Right lung (tissue), 5 donors: Measurements from ENCODE around the gene SNX33. TPM values are rescaled to one million over a fixed set of nuclear protein-coding genes. Genes with fewer than 3 reads are reported as not detected.

Experiments
- DNase-seq, 2 donors: peaks; one replicate each; pipeline ENCODE4 v3.0.0-alpha.2; 2013
- polyA plus RNA-seq, 5 donors: library from polyadenylated mRNA; unstranded; fragments of 120-200 nt; gene quantifications; one replicate each; pipeline versions ENCODE4 v1.2.1 to v1.2.3, GENCODE V29; 2013; ENCODE audit warnings: inconsistent platforms in 1 of 5, low replicate concordance in 1 of 5; ENCODE audit not compliant: insufficient read length in 5 of 5, insufficient read depth in 1 of 5

The SNX33 gene
- polyA plus RNA-seq, 5 donors = 19.2 to 25.1 (median 21.9) TPM

DNA sequence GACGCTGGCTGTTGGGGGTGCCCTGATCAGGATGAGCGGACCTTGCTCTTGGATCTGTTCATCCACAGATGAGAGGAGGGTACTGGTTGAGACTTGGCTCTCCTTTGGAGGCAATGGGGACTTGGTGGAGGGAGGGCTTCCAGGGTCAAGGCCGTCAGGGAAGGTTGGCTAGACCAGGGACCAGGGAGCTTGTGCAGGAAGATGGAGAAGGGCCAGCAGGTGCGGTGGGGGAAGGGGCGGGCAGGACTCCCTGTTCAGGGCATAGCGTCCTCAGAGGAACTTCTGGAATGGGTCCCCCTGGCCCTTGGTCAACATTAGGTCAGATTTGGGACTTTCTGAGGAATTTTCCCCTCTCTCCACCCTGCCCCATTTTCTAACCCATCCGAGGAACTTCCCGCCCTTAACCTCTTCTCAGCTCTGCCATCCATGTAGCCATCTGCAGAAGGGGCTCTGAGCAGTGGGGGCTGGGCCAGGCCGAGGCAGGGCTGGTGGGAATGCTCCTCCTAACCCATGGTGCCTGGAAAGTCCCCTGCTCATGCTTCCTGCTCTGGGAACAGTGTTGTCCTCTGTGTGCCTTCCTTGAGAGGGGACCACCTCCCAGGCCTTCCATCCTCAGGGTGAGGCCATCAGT lies 11.5 kb downstream of the SNX33 start:
- DNase-seq = no peak

DNA sequence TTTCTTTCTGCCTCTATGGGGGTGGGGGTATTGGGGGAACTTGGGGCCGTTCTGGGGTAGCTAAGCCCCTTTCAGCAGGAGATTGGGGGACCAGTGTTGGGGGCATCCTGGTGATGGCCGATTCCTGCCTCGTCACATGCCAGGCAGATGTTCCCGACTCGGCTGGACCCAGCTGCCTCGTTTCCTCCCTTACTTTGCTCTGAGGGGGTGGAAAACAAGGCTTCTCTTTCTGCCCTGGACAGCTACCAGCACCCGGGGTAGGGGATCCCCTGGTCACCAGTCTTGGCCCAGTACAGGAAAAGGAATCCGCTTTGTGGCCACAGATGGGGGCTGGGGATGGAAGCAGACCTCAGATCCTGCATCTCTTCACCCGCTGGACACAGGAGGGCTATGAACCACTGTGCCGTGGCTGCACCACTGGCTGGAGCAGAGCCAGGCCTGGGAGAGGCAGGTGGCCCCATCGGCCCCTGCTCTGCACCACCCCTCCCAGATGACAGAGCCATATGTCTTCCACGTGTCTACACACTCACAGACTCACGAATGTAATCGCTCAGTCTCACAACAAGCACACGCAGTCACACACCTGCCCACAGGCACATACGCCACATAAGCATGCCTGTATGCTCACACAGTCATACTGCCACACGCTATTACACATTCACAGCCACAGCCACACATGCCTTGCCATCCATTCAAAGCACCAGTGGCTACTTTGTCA lies 12.4 kb downstream of the SNX33 start:
- no peak for DNase-seq

DNA sequence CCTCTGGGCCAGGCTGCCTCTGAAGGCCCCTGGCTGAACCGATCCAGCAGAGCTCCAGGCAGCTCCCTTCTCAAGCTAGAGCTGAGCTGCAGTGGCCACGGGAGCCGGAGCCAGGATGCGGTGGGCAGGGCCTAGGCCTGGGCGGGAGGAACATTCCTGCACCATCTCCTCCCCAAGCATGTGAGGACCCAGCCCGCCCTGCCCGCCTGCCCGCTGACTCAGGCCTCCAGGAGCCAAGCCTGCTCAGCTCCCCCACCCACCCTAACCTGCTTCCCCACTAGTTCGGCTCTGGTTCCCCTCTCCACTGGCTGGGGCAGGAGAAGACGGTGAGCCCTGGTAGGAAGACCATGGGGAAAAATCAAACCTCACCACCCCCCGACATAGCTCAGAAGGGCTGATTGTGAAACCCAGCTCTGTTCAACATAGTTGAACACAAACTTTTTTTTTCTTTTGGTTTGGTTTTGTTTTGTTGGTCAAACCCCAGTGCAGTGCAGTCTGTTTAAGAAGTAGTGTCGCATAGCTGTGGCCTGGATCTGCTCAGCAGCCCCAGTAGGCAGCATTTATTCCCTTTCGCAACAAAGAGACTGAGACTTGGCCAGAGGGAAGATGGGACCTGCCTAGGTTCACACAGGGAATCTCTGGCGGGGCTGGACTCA lies 13.5 kb downstream of the SNX33 start:
- DNase-seq = peak; percentile 60

DNA sequence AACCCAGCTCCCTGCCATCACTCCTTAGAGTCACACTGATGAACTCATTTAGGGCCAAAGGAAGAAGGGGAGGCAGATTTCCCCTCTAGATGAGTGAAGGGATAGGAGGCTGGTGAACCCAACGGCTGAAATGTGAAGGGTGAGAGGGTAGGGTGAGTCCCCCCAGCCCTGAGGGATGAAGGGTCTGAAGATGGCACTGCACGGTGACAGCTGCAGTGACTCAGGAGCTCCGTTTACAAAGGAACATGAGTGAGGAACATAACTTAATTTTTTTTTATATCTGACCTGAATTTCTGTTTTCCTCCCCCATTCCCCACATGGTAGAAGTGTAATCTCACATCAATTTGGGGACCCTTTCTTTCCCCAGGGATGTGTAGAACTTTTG lies 14.0 kb downstream of the SNX33 start:
- DNase-seq = no peak

DNA sequence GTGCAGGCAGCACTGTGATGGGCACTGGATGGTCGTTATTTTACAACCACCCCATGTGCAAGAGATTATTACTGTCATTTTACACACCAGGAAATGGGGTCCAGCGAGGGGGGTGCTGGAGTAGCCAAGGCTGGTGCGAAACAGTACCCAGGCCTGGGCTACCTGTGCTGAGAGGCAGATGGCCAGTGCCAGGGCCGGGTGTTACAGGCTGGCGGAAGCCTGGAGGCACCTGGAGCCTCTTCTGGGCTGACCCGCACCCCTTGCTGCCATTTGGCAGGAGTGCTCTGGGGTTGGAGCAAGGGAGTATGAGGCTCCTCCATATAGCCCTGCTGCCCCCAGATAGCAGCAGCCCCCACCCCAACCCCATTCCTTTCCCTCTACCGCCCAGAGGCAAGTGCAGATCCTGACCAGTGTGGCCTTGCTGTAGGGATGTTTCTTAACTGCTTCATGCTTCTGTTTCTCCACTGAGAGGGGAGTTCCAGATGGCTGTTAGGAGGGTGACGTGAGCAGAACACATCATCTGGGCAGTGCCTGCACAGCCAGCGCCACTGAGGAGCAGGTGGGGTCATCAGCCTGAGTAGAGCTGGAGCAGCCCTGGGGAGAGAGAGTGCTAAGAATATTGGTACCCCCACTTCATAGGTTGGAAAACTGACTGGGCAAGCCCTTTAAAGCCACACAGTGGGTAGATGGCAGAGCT lies 15.3 kb downstream of the SNX33 start:
- DNase-seq = no peak

DNA sequence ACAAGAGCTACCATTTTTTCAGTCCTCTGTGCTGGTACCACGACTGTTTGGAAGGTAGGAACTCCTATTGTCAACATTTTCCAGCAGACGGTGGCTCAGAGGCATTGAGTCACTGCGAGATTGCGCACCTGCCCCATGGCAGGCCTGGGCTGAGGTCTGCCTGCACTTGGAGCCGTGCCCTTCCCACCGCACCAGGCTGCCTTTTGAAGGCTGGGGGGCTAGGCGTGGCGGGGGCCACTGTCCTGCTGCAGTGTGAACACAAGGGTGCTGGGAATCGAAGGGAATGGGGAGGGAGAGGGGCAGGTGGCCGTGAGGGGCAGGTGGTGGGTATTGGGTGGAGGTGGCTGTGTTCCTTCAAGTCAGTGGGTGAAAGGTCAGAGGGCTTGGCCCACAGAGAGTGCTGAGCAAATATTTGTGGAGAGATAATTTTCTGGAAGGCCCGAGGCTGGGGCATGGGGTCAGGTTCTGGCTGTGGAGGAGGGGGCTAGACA lies 16.3 kb downstream of the SNX33 start:
- no peak for DNase-seq

DNA sequence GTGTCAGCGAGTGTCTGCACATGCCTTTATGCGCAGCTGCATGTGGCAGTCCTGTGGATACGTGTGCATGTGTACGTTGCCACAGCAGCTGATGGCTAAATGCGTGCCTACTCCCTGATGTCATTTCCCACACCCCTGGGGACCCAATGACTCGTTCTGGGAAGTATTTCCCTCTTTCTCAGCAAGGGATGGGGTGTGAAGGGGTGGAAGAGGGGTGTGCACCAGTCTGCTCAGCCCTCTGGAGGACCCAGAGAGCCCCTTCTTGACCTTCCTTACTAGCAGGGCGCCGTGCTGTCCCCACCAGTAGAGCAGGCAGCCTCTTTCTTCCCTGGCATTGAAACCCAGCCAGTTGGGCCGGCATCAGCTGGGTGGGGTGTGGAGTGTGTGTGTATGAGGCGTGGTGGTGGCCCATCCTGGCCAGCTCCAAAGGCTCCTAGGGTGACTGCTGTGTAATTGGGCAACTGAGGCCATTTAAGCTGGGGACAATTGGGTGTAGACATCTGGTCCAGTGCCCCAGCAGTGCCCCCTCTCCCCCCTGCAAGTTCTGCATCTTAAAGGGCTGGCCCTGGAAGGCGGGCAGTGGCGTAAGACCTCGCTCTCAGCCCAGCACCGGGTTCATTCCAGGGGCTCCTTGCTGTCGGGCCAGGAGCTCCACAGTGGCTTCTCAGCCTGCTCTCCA lies 19.2 kb downstream of the SNX33 start:
- DNase-seq = no peak

DNA sequence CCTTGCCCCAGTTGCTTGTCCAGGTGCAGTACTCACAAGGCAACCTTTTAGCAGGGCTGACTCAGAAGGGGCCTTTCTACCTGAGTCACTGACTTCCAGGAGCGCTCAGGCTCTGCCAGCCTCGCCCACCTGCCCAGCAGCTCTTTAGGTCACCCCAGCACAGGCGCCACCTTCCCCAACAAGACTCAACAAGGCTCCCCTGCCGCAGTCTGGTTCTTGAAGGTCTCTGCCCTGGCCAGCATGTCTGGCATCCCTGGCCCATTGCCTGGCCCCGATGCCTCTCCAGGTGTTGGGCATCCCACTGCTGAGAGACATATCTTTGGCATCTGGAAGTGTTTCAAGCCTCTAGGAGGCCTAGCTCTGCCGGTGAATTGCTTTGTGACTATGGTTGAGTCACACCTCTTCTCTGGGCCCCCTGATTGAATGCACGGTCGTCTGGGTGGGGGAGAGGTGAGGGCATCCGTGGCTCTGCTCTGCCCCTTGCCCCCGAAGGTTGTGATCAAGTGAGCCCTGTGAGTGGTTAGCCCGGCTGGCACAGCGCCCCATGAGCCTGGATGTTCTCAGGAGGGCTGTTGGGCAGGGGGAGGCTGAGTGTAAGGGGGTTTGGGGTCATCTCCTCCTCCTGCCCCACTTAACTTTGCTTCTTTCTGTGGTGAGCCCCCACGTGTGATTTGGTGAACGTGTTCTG lies 21.6 kb downstream of the SNX33 start:
- no peak for DNase-seq

DNA sequence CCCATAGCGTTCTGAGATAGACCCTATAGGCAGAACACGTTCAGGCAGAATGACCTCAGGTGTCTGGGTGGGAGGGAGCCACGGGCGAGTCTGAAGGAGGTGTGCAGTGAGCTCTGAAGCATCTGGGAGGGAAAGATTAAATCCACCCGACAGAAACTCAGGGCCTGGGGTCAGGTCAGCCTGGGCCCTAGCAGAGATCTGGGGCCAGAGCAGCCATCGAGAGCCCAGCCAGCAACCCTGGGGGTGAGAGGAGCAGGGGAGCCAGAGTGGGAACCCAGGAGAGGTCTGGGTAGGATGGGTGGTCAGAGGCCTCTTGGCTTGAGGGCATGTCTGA lies 22.1 kb downstream of the SNX33 start:
- no peak for DNase-seq

DNA sequence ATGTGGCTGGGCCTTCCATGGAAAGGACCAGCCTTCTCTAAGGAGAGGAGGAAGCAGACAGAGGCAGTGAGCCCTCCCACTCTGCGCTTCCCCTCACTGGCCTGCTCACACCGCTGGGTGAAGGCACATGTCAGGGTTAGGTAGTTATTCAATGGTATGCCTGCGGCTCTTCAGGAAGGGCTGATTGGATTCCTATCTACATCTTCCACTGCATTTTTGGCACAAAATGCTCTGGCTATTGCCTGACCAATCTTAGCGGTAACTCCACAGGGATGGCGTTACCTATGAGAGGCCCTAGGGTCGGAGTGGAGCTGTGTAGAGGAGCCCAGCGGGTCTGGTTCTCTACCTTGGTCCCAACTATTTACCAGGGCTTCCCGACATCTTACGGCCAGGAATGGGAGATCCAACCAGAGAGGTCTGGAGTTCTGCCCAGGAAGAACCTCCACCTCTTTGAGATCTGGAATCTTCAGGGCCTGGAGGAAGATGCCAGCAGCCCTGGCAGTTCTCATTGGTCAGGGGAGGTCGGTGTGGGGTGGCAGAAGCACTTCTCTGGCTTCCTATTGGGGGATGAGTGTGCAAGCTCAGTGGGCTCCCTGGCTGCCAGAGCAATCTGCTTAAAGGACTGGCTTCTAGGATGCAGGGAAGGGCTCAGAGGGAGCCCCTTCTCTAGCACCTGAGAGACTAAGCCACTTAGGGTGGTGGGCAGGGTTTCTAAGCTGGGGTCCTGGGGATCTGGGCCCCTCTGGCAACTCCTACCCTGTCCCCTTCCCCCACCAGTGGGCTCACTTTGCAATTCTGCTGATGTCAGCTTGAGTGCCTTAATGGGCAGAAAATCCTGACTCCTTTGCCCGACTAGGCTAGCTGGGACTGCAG lies 24.3 kb downstream of the SNX33 start:
- DNase-seq = no peak

DNA sequence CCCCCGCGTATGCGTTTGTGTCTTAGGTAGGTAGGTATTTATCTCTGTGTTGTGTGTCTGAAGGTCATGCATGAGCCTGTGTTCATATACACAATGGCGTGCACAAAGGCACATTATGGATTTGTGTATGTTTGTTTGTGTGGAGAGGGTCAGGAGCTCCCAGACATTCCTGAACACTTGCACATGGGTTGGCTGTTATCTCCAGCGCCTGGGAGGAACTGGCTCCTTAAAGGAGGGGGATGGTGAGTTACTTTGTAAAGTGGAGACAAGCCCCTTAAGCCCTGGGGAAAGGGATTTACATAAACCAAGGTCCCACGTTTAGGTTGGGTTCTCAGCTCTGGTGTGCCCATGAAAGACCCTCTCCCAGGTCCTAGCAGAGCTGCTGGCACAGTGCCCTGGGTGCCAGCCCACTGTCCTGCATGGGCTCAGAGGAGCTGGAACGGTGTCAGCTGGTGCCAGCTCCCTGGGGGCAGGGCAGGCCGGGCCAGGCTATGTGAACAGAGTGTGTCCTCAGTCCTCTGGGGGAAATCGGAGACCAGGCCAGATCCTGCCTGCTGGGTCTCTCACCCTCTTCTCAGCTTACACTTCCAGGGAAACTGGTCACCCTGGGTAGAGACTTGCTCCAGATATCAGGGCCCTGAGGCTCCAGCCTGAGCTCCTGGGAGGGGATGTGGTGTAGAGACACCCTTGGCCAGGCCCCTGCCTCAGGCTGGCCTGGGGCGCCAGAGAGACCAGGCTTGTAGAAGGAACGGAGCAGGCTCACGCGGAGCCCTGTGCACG lies 25.1 kb downstream of the SNX33 start:
- DNase-seq = peak; percentile 44 to 54

DNA sequence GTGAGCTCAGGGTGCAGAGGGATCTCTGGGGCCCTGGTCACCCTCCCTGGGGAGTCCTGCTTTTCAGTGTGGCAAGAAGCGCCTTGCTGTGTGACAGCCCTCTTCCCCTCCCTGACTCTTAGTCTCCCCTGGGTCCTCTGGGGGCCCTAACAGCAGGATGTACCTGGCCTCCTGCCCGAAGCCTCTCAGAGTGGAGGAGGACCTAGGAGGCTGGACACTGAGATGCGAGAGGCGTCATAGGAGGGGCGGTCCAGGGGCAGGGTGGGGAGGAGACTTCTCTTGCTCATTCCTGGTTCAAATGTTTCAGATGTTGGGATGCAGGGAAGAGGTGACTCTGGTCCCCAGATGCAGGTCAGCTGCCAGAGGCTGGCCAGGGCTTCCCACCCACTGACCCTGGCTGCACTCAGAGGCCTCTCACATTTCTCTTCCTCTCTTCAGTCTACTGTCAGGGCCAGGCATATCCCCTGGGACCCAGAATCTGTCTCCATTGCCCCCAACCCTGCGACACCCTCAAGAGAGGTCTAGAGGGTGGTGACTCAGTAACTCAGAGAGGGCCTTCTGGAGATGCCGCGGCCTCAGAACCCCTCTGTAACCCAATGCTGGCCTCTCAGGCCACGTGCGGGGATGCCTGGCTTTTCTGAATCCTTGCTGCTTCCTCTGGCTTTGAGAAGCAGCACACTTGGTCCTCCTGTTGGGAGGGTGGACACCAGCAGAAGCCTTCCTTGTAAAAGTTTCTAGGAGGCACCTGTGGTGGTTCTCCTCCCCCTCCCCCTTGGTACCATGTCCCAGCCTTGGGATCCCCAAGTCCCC lies 25.9 kb downstream of the SNX33 start:
- peak in 1 of 2 donors; percentile 50 for DNase-seq

DNA sequence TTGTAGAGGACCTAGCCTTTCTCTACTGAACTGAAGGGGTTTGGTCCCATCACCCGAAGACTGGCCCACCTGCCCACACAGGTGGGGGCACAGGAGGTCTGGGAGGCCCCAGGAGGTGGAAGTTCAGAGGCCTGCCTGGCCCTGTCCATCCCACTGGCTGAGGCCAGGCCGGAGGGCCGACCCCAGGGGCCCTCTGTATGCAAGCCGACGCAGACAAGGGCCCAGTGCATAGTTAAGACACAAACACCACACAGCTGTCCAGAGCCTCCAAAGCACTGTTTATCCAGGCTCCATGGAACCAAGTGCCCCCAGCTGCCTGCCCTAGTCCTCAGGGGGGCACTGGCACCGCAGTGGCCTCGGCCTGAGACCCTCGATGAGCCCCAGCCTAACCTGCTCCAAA lies 26.7 kb downstream of the SNX33 start:
- DNase-seq = no peak

DNA sequence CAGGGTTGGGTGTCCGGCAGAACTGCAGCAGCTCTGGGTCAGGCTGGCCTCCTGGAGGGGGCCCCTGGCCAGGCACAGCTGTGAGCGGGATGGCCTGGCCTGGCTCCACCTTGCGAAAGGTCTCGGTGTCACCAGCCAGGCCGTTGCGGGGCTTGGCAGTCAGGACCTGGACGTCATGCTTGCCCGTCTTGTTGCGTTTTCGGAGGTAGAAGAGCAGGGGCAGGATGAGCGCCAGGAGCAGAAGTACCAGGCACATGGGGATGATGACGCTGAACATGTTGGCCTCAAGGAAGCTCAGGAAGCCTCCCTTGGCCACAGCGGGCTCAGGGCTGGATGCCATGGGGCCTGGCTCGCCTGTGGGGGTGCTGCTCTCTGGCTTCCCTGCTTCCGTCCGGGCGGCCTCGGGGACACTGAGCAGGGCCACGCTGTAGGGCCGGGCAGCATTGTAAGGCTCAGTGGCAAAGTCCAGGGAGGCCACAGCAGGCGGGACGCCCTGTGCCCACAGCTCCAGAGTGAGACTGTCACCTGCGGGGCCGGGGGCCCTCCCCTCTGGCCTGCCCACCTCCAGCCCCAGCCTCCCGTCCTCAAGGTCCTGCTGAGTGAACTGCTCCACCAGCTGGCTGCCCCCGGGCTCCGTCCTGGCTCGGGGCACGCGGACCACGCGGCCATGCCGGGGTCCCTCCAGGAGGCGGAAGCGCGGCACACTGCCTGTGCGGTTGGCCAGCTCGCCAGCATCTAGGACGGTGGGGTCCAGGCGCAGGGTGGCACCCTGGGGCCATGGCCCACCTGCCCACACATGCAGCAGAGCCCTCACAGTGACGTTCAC lies 28.1 kb downstream of the SNX33 start:
- no peak for DNase-seq

DNA sequence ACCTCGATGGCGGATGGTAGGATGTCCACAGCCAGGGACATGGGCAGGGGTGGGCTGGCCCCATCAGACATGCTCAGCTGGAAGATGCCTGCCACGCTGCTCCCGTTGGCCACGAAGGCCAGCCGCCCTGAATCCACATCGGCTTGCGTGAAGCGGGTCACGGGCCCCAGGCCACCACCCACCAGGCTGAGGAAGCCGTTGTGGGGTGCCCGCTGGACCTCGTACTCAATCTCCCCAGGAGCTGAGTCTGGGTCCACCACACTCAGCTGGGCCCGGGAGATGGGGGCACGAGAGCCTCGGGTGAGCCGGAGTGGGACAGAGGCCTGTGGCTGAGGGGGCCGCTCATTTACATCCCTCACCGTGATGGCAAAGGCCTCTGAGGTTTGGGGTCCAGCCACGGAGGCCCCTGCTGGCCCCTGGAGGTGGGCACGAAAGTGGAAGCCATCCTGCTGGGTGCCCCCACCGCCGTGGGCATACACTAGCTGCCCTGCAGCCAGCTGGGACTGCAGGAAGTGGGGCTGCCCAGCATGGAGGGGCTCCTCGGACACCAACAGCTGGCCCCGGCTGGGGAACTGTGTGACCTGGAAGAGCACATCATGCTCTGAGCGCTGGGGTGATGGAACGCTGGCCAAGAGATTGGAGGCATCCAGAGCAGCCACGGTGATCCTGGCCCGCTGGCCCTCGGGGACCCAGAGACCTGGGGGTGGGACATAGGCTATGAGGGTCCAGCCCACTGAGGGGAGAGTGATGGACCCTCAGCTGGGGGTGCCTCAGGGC lies 29.2 kb downstream of the SNX33 start:
- DNase-seq = no peak

DNA sequence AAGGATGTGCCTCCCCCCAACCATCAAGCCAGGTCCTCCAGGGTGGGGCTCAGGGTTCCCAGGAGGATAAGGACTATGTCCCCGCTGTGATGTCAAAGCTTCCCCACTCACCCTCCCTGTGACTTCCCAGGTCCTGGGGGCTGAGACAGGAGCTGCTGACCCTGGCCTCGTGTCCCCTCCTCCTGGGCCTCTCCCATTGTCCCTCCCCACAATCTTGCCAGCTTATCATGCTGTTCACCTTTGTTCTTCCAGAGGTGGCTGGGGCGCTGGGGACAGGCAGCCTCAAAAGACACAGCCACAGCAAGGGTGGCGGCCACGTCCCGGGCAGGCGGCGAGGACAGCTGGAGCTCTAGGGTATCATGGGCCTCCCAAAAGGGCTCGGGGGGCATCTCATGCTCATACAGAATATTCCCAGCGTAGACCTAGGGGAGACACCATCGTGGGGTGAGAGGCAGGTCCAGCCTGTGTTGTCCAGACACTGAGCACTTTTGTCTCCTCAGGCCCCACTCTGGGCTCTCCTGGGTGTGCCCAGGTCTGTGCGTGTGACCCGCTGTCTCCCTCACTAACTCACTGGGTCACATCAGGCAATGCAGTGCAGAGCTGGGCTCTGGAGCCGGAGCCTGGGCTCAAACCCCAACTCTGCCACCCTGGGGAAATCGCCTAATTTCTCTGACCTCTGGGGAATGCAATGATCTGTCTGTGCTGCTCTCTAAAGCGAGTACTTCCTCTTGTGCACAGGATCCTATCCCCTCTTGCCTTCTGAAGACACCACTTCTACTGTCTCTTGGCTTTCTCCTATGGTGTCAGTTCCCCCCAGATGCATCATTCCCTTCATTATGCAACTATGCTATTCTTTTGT lies 30.0 kb downstream of the SNX33 start:
- DNase-seq = no peak
